Measurements from ENCODE around the gene ARHGEF5.
"Not testable (repeated sequence)": the region's sequence is repeated elsewhere in the genome, so short reads cannot be mapped to it uniquely, and the experiment has no call there.

DNA sequence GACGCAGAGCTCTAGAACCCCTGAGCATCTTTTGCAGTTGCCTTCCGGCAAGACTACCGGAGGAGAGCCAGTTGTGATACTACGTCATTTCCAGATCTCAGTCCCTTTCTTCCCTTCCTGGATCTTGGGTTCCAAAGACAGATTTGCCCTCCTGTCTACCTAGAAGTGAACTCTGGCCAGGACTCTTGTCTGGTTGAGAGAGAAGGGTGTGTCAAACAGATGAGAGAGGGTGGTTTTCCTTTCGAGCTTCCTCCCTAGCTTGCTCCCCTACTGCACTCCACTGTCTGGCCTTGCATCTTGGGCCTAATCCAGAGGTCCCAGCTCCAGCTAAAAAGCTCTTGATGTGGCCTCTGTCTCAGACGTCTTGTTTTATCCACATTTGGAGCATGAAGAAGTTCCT is 983 bp downstream of the ARHGEF5 start:
- TF ChIP-seq EP300 (IDR thresholded peaks at IDR 0.05; ENCODE audit: borderline replicate concordance in 1 of 2, control insufficient read depth in 1 of 2, low read depth in 2 of 2, low read length in 2 of 2); STAT1 (conservative IDR thresholded peaks at IDR 0.05); ESRRA (IDR thresholded peaks at IDR 0.05; ENCODE audit: low read length); PML (IDR thresholded peaks at IDR 0.05; ENCODE audit: low read length); YY1 (IDR thresholded peaks at IDR 0.05; ENCODE audit: low read depth, low read length); RCOR1 (conservative IDR thresholded peaks at IDR 0.05; ENCODE audit: low read depth, low read length); JUND (IDR thresholded peaks at IDR 0.05; ENCODE audit: low read depth, low read length); BACH1 (IDR thresholded peaks at IDR 0.05; ENCODE audit: borderline replicate concordance); CHD2 (IDR thresholded peaks at IDR 0.05; ENCODE audit: borderline replicate concordance, low read depth, low read length): not testable (repeated sequence)
- TF ChIP-seq, protein P1, sequence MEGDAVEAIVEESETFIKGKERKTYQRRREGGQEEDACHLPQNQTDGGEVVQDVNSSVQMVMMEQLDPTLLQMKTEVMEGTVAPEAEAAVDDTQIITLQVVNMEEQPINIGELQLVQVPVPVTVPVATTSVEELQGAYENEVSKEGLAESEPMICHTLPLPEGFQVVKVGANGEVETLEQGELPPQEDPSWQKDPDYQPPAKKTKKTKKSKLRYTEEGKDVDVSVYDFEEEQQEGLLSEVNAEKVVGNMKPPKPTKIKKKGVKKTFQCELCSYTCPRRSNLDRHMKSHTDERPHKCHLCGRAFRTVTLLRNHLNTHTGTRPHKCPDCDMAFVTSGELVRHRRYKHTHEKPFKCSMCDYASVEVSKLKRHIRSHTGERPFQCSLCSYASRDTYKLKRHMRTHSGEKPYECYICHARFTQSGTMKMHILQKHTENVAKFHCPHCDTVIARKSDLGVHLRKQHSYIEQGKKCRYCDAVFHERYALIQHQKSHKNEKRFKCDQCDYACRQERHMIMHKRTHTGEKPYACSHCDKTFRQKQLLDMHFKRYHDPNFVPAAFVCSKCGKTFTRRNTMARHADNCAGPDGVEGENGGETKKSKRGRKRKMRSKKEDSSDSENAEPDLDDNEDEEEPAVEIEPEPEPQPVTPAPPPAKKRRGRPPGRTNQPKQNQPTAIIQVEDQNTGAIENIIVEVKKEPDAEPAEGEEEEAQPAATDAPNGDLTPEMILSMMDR (IDR thresholded peaks at IDR 0.05 in 2 of 3, conservative IDR thresholded peaks at IDR 0.05 in 1 of 3; ENCODE audit: control insufficient read depth in 2 of 3, extremely low read depth in 1 of 3, insufficient read depth in 1 of 3, low read depth in 3 of 3, low read length in 3 of 3) = not testable (repeated sequence)
- TF ChIP-seq, protein P2, sequence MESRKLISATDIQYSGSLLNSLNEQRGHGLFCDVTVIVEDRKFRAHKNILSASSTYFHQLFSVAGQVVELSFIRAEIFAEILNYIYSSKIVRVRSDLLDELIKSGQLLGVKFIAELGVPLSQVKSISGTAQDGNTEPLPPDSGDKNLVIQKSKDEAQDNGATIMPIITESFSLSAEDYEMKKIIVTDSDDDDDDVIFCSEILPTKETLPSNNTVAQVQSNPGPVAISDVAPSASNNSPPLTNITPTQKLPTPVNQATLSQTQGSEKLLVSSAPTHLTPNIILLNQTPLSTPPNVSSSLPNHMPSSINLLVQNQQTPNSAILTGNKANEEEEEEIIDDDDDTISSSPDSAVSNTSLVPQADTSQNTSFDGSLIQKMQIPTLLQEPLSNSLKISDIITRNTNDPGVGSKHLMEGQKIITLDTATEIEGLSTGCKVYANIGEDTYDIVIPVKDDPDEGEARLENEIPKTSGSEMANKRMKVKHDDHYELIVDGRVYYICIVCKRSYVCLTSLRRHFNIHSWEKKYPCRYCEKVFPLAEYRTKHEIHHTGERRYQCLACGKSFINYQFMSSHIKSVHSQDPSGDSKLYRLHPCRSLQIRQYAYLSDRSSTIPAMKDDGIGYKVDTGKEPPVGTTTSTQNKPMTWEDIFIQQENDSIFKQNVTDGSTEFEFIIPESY (IDR thresholded peaks at IDR 0.05) = not testable (repeated sequence)

All from GM12878 (cell line).